ENCODE data around the gene RPUSD1. TPM values are rescaled to one million over a fixed set of nuclear protein-coding genes. Genes with fewer than 3 reads are reported as not detected.

Gene RPUSD1
- total RNA-seq, 6 donors from 2014 or later = 14.5 to 43.0 (median 20.8) TPM

GRCh38 chr16:788399-789126 lies 382 bp upstream of the RPUSD1 start, which contains the start of gene CHTF18:
TSS of gene CHTF18 (plus strand) at chr16:788620. CDS start at chr16:788685, 65 bp downstream.
- no peaks in the 10 kb centered on the region for H3K9me3 ChIP-seq
- peak; percentile 90 to 96 for ATAC-seq (ENCODE audit: low FRiP score in 2 of 2)
- H3K4me3 ChIP-seq = peak within 1 kb of the TSS; percentile 93 to 100 (median 100)
- DNase-seq = peak; percentile 89 to 99
- H3K27ac ChIP-seq = peak within 1 kb of the TSS; percentile 65 to 89 (median 78)
- peaks cover 0 to 26% (median 11%) of the 10 kb centered on the region in 4 donors for H3K36me3 ChIP-seq
- 0% methylated on average over 5 to 18 of the region's 97 CpGs for WGBS, 2 donors
- no peaks in the 10 kb centered on the region for H3K27me3 ChIP-seq
- TF ChIP-seq EP300 (IDR thresholded peaks at IDR 0.05) (no peak), POLR2AphosphoS5 (IDR thresholded peaks at IDR 0.05) (no peak), POLR2A (IDR thresholded peaks at IDR 0.05) (no peak)
- TF ChIP-seq, protein P1, sequence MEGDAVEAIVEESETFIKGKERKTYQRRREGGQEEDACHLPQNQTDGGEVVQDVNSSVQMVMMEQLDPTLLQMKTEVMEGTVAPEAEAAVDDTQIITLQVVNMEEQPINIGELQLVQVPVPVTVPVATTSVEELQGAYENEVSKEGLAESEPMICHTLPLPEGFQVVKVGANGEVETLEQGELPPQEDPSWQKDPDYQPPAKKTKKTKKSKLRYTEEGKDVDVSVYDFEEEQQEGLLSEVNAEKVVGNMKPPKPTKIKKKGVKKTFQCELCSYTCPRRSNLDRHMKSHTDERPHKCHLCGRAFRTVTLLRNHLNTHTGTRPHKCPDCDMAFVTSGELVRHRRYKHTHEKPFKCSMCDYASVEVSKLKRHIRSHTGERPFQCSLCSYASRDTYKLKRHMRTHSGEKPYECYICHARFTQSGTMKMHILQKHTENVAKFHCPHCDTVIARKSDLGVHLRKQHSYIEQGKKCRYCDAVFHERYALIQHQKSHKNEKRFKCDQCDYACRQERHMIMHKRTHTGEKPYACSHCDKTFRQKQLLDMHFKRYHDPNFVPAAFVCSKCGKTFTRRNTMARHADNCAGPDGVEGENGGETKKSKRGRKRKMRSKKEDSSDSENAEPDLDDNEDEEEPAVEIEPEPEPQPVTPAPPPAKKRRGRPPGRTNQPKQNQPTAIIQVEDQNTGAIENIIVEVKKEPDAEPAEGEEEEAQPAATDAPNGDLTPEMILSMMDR (IDR thresholded peaks at IDR 0.05) = no peak
- H3K4me1 ChIP-seq = peaks cover 17 to 41% (median 22%) of the 10 kb centered on the region in 4 donors

- ATAC-seq (ENCODE audit: low FRiP score in 2 of 2) (no peak), DNase-seq (peak in 1 of 2 donors; percentile 84)
- Histone ChIP-seq H3K27ac (peak overlapping the region; percentile 65 to 89 (median 78)), H3K27me3 (no peaks in the 10 kb centered on the region), H3K9me3 (no peaks in the 10 kb centered on the region), H3K36me3 (peaks cover 0 to 21% (median 8%) of the 10 kb centered on the region in 4 donors), H3K4me1 (peaks cover 17 to 48% (median 24%) of the 10 kb centered on the region in 4 donors), H3K4me3 (peak overlapping the region; percentile 93 to 100 (median 100))
- 52 to 100% methylated on average over 1 to 17 of the region's 47 CpGs for WGBS, 2 donors
- TF ChIP-seq, protein P1 (IDR thresholded peaks at IDR 0.05) = no peak
- no peak for TF ChIP-seq POLR2A (IDR thresholded peaks at IDR 0.05)
- no peak for TF ChIP-seq EP300 (IDR thresholded peaks at IDR 0.05)
- no peak for TF ChIP-seq POLR2AphosphoS5 (IDR thresholded peaks at IDR 0.05)
Measured at GRCh38 chr16:787321-787966, 737 bp downstream of the RPUSD1 start.

DNA sequence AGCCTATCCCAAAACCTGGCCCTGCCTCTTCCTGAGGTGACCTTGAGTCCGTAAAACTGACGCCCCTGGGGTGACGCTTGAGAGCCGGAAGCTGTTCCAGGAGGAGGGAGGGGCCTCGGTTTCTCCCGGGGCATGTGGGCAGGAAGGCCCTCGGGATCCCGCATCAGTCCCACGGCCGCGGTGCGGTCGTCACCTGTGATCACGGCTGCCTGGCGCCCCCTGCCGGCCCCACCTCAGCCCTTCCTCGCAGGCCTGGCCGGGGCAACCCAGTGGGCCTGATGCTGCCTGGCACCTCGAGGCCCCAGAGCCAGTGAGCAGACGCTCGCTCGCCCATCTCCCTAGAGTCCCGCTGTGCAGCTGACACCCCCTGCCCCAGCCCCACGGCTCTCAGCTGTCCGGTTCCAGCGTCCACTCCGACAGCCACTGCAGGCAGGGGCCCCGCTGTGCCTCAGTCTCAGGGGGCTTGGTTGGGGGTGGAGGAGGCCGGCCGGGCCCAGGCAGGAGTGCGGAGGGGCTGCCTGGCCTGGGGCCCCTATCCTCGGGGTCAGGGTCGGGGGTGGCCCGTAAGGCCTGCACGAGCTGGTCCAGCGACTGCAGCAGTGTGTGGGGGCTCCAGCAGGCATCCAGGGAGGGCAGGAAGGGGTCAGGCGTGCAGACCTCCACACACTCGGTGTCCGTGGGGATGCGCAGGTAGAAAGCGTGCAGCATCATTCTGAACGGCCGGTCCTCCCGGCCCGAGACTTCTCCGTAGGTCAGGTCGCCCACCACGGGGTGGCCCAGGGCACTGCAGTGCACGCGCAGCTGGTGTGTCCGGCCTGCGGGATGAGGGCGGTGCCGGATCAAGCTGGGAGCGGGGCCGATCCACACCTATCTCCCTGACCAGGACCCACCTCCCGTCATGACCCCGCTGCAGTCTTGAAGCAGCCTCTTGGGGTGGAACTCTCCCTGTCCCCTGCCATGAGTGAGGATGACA lies 2.3 kb downstream of the RPUSD1 start:
- ATAC-seq (ENCODE audit: low FRiP score in 2 of 2) (peak in 1 of 2 donors; percentile 34), DNase-seq (peak; percentile 70 to 97)
- Histone ChIP-seq H3K36me3 (peaks cover 0 to 18% (median 8%) of the 10 kb centered on the region in 4 donors), H3K27ac (no peak overlapping the region), H3K27me3 (no peaks in the 10 kb centered on the region), H3K4me3 (no peak overlapping the region), H3K9me3 (no peaks in the 10 kb centered on the region), H3K4me1 (peaks cover 17 to 48% (median 24%) of the 10 kb centered on the region in 4 donors)
- TF ChIP-seq, protein P1 (IDR thresholded peaks at IDR 0.05) = peak; percentile 69 to 90 (median 85)
- TF ChIP-seq POLR2AphosphoS5 (IDR thresholded peaks at IDR 0.05) = no peak
- TF ChIP-seq POLR2A (IDR thresholded peaks at IDR 0.05) = peak in 1 of 4 donors; percentile 8
- TF ChIP-seq EP300 (IDR thresholded peaks at IDR 0.05) = no peak
- WGBS, 2 donors = 66% methylated on average over 35 to 58 of the region's 58 CpGs

DNA sequence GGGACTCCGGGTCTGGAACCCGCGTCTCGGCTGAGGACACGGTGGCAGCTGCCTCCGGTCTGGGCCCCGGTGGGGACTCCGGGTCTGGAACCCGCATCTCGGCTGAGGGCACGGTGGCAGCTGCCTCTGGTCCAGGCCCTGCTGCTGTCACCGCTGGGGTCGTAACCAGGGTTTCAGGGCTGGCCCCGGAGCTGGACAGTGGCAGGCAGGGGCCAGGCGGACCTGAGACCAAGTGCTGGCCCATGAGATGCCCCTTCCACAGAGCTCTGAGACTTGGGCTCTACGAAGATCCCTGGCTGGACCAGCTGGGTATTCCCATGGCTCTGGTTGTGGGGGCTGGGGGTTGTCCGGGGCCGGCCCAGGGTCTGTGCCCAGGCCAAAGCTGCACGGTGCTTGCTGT lies 3.8 kb downstream of the RPUSD1 start:
- H3K9me3 ChIP-seq = no peaks in the 10 kb centered on the region
- DNase-seq (peak in 1 of 2 donors; percentile 66), ATAC-seq (ENCODE audit: low FRiP score in 2 of 2) (no peak)
- no peak overlapping the region for H3K4me3 ChIP-seq
- no peak overlapping the region for H3K27ac ChIP-seq
- WGBS, 2 donors = 92 to 100% methylated on average over 6 to 8 of the region's 19 CpGs
- peaks cover 17 to 46% (median 24%) of the 10 kb centered on the region in 4 donors for H3K4me1 ChIP-seq
- TF ChIP-seq, protein P1 (IDR thresholded peaks at IDR 0.05) = no peak
- TF ChIP-seq POLR2A (IDR thresholded peaks at IDR 0.05) (no peak), EP300 (IDR thresholded peaks at IDR 0.05) (no peak), POLR2AphosphoS5 (IDR thresholded peaks at IDR 0.05) (no peak)
- H3K36me3 ChIP-seq = peaks cover 0 to 18% (median 8%) of the 10 kb centered on the region in 4 donors
- no peaks in the 10 kb centered on the region for H3K27me3 ChIP-seq

Data from upper lobe of left lung (tissue), 6 donors.